AG09319 (cell line): ENCODE data around the gene ARHGAP10.
A peak's percentile ranks its signal among the peaks of the same experiment; 100 is the strongest.

Experiments
- DNase-seq: peaks from one replicate; pipeline ENCODE4 v3.0.0-alpha.2; 2010; ENCODE audit warnings: low read depth; ENCODE audit errors: extremely low read depth
- TF ChIP-seq, protein P1 (sequence below): IDR thresholded peaks from 2 replicates; pipeline ENCODE4 v1.5.1; 2011; ENCODE audit warnings: low read depth, mild to moderate bottlenecking, inconsistent platforms, low read length, moderate library complexity

Gene ARHGAP10

GRCh38 chr4:147821555-147821954 lies 89.7 kb downstream of the ARHGAP10 start:
- TF ChIP-seq, protein P1, sequence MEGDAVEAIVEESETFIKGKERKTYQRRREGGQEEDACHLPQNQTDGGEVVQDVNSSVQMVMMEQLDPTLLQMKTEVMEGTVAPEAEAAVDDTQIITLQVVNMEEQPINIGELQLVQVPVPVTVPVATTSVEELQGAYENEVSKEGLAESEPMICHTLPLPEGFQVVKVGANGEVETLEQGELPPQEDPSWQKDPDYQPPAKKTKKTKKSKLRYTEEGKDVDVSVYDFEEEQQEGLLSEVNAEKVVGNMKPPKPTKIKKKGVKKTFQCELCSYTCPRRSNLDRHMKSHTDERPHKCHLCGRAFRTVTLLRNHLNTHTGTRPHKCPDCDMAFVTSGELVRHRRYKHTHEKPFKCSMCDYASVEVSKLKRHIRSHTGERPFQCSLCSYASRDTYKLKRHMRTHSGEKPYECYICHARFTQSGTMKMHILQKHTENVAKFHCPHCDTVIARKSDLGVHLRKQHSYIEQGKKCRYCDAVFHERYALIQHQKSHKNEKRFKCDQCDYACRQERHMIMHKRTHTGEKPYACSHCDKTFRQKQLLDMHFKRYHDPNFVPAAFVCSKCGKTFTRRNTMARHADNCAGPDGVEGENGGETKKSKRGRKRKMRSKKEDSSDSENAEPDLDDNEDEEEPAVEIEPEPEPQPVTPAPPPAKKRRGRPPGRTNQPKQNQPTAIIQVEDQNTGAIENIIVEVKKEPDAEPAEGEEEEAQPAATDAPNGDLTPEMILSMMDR = no peak
- DNase-seq = no peak

DNA sequence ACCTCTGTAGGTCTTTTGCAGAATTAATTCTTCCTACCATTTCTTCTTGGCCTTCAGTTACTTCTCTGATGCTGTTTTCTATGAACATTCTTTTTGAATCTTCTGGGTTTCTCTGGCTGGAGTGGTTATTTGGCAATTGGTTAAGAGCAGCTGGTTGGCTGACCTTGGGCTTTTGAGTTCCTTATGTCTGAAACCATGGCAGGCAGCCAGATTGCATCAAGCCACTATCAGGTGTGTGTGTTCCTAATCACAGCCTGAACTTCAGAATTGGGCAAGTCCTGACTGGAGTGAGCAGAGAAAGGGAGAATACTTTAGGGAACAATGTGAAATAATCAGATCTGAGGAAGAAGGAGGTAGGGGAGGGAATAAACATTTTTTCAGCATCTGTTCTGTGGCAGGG lies 90.2 kb downstream of the ARHGAP10 start:
- TF ChIP-seq, protein P1 = no peak; the same call in 1 of the 2 replicates
- DNase-seq = peak; percentile 94

DNA sequence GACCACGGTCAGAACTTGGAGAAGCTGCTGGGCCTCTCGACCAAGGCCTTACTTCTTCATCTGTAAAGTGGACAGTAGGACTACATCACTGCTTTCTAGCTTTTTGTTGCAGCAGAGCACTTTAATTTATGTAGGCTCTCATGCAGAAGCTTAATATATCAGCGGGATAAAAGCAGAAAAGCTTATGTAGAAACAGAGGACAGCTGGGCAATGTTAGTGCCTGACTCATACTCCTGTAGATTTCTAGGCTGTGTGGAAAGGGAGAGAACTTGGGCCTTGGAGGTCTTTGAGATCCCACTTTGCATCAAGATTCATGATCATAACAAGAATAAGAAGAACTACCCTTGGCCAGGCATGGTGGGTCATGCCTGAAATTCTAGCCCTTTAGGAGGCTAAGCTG lies 91.2 kb downstream of the ARHGAP10 start:
- TF ChIP-seq, protein P1 = no peak

GRCh38 chr4:147824316-147824715 lies 92.4 kb downstream of the ARHGAP10 start:
- no peak for DNase-seq
- TF ChIP-seq, protein P1 = no peak

More for the DNA sequence above, 91.2 kb downstream of the ARHGAP10 start:
- DNase-seq = no peak

DNA sequence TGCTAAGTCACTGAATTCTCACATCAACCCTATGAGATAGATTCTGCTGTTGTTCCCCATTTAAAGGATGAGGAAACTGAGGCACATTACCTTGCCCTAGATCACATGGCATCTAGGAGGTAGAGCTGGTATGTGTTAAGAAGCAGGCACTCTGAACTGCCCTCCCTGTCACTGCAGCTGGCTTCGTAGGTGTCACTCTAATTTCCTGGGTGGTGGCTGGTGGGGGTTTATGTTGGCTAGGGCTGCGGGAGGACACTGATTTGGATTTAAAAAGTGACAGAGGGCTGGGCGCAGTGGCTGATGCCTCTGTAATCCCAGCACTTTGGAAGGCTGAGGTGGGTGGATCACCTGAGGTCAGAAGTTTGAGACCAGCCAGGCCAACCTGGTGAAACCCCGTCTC lies 93.0 kb downstream of the ARHGAP10 start:
- no peak for DNase-seq
- TF ChIP-seq, protein P1 = no peak

GRCh38 chr4:147825451-147826287 lies 93.8 kb downstream of the ARHGAP10 start:
- TF ChIP-seq, protein P1 = no peak
- DNase-seq = no peak

GRCh38 chr4:147826288-147826646 lies 94.4 kb downstream of the ARHGAP10 start:
- TF ChIP-seq, protein P1 = no peak
- DNase-seq = no peak
